Islet precursor cell (in vitro differentiated cells): ENCODE data around the gene CHCHD10.
A peak's percentile ranks its signal among the peaks of the same experiment; 100 is the strongest.

Source experiments
- DNase-seq: peaks from one replicate; pipeline ENCODE4 v3.0.0-alpha.2; 2018

Gene CHCHD10

DNA sequence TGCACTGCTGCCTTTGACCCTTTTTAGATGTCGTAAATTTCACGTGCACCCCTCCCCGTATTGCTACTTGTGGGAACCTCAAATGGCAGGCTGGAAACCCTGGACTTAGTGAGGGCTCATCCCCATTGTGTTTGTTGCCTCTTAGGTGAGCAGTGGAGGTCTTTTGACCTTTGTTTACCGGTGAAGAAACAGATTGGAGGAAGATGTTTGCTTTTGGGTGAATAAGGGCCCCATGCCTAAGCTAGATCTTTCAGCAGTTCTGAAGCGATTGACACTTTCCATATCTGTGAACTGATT lies 19.8 kb upstream of the CHCHD10 start:
- DNase-seq, result no peak

DNA sequence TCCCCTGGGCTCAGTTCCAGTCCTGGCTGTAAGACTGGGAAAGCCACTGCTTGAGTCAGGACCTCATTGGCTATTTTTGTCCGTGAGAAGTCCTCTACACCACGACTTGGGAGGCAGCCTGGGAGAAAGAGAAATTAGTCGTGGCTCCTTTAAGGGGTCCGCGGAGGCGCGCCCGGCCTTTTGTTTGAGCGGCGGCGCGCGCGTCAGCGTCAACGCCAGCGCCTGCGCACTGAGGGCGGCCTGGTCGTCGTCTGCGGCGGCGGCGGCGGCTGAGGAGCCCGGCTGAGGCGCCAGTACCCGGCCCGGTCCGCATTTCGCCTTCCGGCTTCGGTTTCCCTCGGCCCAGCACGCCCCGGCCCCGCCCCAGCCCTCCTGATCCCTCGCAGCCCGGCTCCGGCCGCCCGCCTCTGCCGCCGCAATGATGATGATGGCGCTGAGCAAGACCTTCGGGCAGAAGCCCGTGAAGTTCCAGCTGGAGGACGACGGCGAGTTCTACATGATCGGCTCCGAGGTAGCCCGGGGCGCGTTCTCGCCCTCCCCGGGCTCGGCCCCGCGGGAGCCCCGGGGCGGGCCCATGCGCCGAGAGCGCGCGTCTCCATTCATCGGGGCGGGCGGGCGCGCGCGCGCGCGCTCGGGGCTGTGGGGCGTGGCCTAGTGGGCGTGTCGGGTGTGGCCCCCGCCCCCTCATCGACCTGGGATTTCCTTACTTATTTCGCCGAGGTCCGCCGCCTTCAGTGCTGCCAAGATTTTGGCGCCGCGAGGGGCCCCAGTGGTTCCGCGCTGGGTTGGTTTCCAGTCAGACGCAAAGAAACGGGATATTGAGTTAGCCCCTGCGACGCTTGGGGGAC lies 19.2 kb upstream of the CHCHD10 start, which contains the start of gene SMARCB1:
Gene SMARCB1 (plus strand): TSS at position 215 of the 848 bp plus-strand sequence. CDS start 204 bp downstream, at position 419.
- DNase-seq, result peak; percentile 92

- no peak for DNase-seq
Measured at GRCh38 chr22:23786261-23786710, 18.5 kb upstream of the CHCHD10 start.

- no peak for DNase-seq
Measured at GRCh38 chr22:23784215-23784732, 16.5 kb upstream of the CHCHD10 start.

DNA sequence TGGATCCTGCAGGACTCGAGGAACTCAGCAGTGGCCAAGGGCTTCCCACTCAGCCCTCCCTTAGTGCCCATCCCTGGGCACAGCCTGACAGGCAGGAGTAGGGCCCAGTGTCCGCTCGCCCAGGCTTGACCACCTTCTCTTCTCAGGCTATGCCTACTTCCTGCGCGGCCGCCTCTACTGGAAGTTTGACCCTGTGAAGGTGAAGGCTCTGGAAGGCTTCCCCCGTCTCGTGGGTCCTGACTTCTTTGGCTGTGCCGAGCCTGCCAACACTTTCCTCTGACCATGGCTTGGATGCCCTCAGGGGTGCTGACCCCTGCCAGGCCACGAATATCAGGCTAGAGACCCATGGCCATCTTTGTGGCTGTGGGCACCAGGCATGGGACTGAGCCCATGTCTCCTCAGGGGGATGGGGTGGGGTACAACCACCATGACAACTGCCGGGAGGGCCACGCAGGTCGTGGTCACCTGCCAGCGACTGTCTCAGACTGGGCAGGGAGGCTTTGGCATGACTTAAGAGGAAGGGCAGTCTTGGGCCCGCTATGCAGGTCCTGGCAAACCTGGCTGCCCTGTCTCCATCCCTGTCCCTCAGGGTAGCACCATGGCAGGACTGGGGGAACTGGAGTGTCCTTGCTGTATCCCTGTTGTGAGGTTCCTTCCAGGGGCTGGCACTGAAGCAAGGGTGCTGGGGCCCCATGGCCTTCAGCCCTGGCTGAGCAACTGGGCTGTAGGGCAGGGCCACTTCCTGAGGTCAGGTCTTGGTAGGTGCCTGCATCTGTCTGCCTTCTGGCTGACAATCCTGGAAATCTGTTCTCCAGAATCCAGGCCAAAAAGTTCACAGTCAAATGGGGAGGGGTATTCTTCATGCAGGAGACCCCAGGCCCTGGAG lies 15.7 kb upstream of the CHCHD10 start:
- no peak for DNase-seq

DNA sequence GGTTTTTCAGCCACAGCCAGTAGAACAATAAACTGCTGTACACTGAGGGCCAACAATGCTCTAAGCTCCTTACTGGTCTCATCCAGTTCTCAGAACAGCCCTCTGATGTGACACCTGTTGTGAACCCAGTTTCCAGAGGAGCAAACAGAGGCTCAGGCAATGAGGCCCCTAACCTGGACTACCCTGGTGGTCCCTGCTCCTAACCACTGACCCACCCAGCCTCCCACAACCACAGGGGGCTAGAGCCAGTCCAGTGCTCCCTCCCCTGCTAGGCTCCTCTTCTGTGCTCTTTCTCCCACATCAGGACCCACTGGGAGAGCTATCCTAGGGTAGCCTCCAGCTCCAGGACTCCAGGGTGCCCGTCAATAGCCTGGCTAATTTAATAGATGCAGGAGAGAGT lies 14.9 kb upstream of the CHCHD10 start:
- no peak for DNase-seq

- DNase-seq, result no peak
Measured at GRCh38 chr22:23782252-23782651, 14.5 kb upstream of the CHCHD10 start.

- peak; percentile 76 for DNase-seq
Measured at GRCh38 chr22:23781511-23782183, 13.9 kb upstream of the CHCHD10 start.

DNA sequence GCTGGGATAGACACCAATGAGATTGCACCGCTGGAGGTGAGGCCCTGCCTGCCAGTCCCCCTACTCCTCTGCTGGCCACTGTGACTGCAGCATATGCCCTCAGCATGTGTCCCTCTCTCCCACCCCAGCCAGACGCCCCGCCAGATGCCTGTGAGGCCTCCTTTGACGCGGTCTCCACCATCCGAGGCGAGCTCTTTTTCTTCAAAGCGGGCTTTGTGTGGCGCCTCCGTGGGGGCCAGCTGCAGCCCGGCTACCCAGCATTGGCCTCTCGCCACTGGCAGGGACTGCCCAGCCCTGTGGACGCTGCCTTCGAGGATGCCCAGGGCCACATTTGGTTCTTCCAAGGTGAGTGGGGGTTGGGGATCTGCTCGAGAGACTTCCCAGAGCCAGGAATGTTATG lies 13.3 kb upstream of the CHCHD10 start:
- DNase-seq, result no peak

GRCh38 chr22:23780146-23780748 lies 12.5 kb upstream of the CHCHD10 start:
- DNase-seq, result no peak

DNA sequence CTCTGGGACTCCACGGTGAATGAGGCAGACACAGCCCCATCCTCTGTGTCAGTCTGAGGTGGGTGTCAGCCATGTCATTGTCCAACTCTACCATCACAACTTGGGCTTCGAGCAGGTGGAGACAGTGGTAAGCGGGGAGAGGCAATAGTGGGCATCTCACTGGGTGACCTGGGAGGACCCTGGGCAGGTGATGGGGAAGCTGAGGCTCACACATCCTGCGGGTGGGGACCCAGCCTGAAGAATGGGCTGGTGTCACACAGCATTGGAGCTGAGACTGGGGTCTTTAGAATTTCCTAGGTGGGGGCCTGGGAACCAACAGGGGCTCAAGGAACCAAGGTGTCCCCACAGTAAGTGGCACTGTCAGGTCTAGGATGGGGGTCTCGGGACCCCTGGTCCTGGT lies 12.0 kb upstream of the CHCHD10 start:
- no peak for DNase-seq

DNA sequence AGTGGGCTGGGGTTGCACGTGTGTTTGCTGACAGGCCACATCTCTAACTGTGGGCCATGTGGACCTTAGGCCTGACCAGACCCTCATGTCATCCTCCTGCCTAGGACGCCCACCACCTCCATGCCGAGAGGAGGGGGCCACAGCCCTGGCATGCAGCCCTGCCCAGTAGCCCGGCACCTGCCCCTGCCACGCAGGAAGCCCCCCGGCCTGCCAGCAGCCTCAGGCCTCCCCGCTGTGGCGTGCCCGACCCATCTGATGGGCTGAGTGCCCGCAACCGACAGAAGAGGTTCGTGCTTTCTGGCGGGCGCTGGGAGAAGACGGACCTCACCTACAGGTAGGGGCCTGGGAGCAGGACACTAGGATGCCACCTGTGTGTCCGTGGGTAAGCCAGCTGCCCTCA lies 11.3 kb upstream of the CHCHD10 start:
- DNase-seq, result no peak

GRCh38 chr22:23778577-23778900 lies 10.8 kb upstream of the CHCHD10 start:
- no peak for DNase-seq

GRCh38 chr22:23777776-23778576 lies 10.2 kb upstream of the CHCHD10 start:
- DNase-seq, result no peak

GRCh38 chr22:23775779-23776375 lies 8.1 kb upstream of the CHCHD10 start:
- DNase-seq, result no peak

GRCh38 chr22:23774922-23775436 lies 7.2 kb upstream of the CHCHD10 start:
- peak; percentile 93 for DNase-seq

DNA sequence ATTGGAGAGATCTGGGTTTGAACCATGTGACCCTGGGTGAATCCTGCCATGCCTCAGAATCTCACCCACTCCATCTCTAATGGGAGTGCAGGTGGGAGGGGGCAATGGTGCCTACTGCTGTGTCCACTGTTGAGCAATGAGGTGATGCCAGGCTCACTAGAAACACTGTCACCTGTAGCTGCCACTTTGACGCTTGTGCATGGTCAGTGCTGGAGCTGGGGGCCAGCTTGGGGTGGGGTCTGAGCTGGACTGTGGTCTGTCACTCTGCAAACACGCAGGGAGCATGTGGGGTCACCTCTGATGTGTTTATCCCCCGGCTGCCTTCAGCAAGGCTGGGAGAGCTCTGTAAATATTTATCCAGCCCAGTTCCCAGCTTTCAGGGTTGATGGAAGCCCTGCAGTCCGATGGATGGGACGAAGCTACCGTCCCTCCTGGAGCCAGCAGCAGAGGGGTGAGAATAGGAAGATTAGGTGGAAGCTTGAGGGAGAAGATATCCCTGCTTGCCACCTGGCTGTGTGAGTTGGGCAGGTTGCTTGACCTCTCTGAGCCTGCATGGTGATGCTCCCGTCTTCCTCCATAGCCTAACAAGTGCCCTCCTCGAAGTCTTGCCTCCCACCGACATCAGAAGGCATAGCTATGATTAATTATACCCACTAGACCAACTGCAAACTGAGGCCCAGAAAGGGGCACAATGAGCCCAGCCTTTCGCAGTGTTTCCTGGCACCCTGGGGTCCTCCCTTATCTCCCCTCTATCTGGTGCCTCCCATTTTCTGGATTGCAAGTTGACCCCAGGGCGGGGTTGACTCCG lies 6.5 kb upstream of the CHCHD10 start:
- DNase-seq, result no peak

DNA sequence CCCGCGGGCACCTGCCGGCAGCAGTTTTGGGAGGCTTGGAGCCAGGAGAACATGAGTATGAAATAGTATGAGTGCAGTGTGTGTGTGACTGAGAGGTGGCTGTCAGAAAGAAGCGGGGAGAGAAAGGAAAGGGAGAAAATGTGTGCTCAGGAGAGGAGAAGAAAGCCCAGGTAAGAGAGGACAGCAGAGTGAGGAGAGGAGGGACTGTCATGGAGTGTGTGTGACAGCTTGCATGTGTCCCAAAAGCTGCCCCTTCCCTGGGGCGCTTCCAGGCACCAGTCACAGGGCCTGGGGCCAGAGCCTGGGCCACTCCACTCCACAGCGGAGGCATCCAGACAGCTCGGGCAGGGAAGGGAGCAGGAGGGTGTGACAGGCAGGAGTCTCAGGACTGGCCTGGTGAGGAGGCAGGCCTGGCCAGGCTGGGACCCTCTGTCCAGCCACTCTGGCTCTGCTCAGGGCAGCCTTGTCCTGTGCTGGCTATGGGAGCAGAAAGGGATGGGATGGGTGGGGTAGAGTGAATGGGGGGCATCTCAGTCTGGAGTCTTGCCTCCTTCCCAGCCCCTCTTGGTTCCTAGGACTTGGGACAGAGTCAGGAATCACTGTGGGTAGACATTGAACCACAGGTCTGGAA lies 5.8 kb upstream of the CHCHD10 start:
- peak; percentile 79 for DNase-seq

DNA sequence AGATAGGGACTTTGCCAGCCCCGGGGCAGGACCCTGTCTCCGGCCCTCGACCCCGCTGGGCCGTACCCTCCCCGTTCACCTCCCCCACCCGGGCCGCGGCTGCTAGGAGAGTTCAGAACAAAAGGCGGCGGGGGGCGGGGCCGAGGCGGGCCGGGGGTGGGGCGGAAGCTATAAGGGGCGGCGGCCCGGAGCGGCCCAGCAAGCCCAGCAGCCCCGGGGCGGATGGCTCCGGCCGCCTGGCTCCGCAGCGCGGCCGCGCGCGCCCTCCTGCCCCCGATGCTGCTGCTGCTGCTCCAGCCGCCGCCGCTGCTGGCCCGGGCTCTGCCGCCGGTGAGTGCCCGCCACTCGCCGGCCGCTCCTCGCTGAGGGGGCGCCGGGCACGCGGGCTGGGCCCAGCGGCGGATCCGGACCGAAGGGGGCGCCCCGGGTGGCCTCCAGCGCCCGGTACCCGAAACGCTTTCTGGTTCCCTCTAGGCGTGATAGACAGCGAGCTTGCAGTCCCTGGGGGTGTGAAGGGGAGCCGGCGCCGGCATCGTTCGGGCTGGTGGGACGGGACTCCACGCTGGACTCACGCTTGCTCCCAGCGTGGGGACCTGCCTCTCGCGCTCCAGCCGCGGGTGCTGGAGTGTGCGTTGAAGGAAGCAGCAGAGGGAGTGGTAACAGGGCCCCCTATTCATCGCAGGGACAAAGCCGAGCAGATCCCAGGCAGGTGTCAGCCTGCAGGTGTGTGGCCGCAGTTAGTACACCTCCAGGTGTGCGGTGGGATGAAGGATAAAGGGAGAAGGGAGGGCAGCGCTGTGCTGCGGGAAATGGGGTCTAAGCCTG lies 5.1 kb upstream of the CHCHD10 start, which contains the start of gene MMP11:
Gene MMP11 (plus strand): TSS at position 201 of the 825 bp plus-strand sequence. CDS start 22 bp downstream, at position 223.
- peak; percentile 88 for DNase-seq
